ENCODE data around the gene POGK. TPM values are rescaled to one million over a fixed set of nuclear protein-coding genes. Genes with fewer than 3 reads are reported as not detected.

The POGK gene
- total RNA-seq, result 16.6 and 18.0 TPM in 2 replicates

GRCh38 chr1:166838766-166839599, at the start of gene POGK:
Gene POGK (plus strand): TSS chr1:166839475. CDS start chr1:166840957, 1,482 bp downstream.

GRCh38 chr1:166875734-166876539, 36.7 kb downstream of the POGK start, which contains the start of gene TADA1:
Gene TADA1 (minus strand): TSS chr1:166876264. CDS start chr1:166876233, 31 bp downstream.

Other genes starting within 250 kb of the POGK start
- gene TADA1, start 36.8 kb downstream of the POGK start, total RNA-seq, result 9.8 and 9.9 TPM in 2 replicates
- not detected in 2 replicates for gene ILDR2, start 136.1 kb downstream of the POGK start, total RNA-seq
- gene MAEL, start 149.8 kb downstream of the POGK start, total RNA-seq, result not detected in 2 replicates